Measurements from ENCODE around the gene LRRC75A. TPM values are rescaled to one million over a fixed set of nuclear protein-coding genes. Genes with fewer than 3 reads are reported as not detected.

Gene LRRC75A
- total RNA-seq, 2 donors from 2014 or later: 2.6 to 3.4 TPM

GRCh38 chr17:16425202-16425601 is 66.8 kb downstream of the LRRC75A start:
- Mint-ChIP-seq H3K27me3 (ENCODE audit: low read depth) (no peaks in the 10 kb centered on the region), H3K9me3 (no peaks in the 10 kb centered on the region), H3K36me3 (ENCODE audit: insufficient read depth in 2 of 2) (peaks cover 0 to 10% of the 10 kb centered on the region in 2 donors), H3K27ac (no peak overlapping the region), H3K4me3 (no peak overlapping the region), H3K4me1 (ENCODE audit: low read depth) (peaks cover 17% of the 10 kb centered on the region)
- DNase-seq (no peak), ATAC-seq (replicated peaks in 1 of 2) (no peak)

DNA sequence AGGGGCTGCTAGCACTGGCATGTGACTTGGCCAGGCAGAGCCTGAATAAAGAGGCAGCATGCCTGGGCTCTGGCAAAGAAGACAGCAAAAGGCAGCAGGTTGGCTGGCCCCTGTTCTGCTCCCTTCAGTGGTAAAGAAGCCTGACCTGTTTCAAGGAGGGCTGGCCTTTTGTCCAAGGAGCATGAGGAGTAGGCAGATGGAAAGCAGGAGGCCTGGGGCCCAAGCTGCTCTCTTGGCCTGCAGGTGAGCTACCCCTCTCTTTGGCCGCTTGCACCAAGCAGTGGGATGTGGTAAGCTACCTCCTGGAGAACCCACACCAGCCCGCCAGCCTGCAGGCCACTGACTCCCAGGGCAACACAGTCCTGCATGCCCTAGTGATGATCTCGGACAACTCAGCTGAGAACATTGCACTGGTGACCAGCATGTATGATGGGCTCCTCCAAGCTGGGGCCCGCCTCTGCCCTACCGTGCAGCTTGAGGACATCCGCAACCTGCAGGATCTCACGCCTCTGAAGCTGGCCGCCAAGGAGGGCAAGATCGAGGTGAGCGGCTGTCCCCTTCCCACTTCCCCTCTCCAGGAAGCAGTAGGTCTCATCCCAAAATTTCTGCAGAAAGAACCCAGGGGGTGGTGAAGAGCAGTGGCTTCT is 68.6 kb downstream of the LRRC75A start:
- ATAC-seq (replicated peaks in 1 of 2): no peak
- Mint-ChIP-seq H3K36me3 (ENCODE audit: insufficient read depth in 2 of 2) (peaks cover 3 to 11% of the 10 kb centered on the region in 2 donors), H3K27ac (no peak overlapping the region)

GRCh38 chr17:16422416-16422815 is 69.6 kb downstream of the LRRC75A start:
- Mint-ChIP-seq H3K9me3 (no peaks in the 10 kb centered on the region), H3K36me3 (ENCODE audit: insufficient read depth in 2 of 2) (peaks cover 6 to 15% of the 10 kb centered on the region in 2 donors), H3K4me3 (no peak overlapping the region), H3K4me1 (ENCODE audit: low read depth) (peaks cover 39% of the 10 kb centered on the region), H3K27ac (no peak overlapping the region), H3K27me3 (ENCODE audit: low read depth) (no peaks in the 10 kb centered on the region)
- no peak for ATAC-seq (replicated peaks in 1 of 2)
- no peak for DNase-seq

More for the DNA sequence above, 68.6 kb downstream of the LRRC75A start:
- no peak for DNase-seq
- H3K27me3 Mint-ChIP-seq (ENCODE audit: low read depth): no peaks in the 10 kb centered on the region
- no peaks in the 10 kb centered on the region for H3K9me3 Mint-ChIP-seq
- no peak overlapping the region for H3K4me3 Mint-ChIP-seq
- H3K4me1 Mint-ChIP-seq (ENCODE audit: low read depth): peaks cover 31% of the 10 kb centered on the region

- DNase-seq: peak; percentile 69 to 74
- no peaks in the 10 kb centered on the region for H3K27me3 Mint-ChIP-seq (ENCODE audit: low read depth)
- H3K36me3 Mint-ChIP-seq (ENCODE audit: insufficient read depth in 2 of 2): peaks cover 6 to 19% of the 10 kb centered on the region in 2 donors
- ATAC-seq (replicated peaks in 1 of 2): peak; percentile 30 to 33
- H3K4me3 Mint-ChIP-seq: peak overlapping the region; percentile 82 to 93
- H3K27ac Mint-ChIP-seq: peak overlapping the region; percentile 97
- no peaks in the 10 kb centered on the region for H3K9me3 Mint-ChIP-seq
- H3K4me1 Mint-ChIP-seq (ENCODE audit: low read depth): peaks cover 54% of the 10 kb centered on the region
Observed at GRCh38 chr17:16419929-16420271, 72.1 kb downstream of the LRRC75A start.

- DNase-seq (peak; percentile 79 to 83), ATAC-seq (replicated peaks in 1 of 2) (peak; percentile 78 to 80)
- Mint-ChIP-seq H3K27ac (peak overlapping the region; percentile 97), H3K9me3 (no peaks in the 10 kb centered on the region), H3K4me1 (ENCODE audit: low read depth) (peaks cover 60% of the 10 kb centered on the region), H3K36me3 (ENCODE audit: insufficient read depth in 2 of 2) (peaks cover 7 to 19% of the 10 kb centered on the region in 2 donors), H3K27me3 (ENCODE audit: low read depth) (no peaks in the 10 kb centered on the region), H3K4me3 (peak overlapping the region; percentile 82 to 93)
Observed at GRCh38 chr17:16419074-16419928, 72.7 kb downstream of the LRRC75A start.

- H3K9me3 Mint-ChIP-seq: no peaks in the 10 kb centered on the region
- H3K4me1 Mint-ChIP-seq (ENCODE audit: low read depth): peaks cover 64% of the 10 kb centered on the region
- H3K27ac Mint-ChIP-seq: peak overlapping the region; percentile 97
- H3K36me3 Mint-ChIP-seq (ENCODE audit: insufficient read depth in 2 of 2): peaks cover 7 to 20% of the 10 kb centered on the region in 2 donors
- H3K4me3 Mint-ChIP-seq: peak overlapping the region; percentile 82 to 93
- DNase-seq (peak; percentile 35 to 40), ATAC-seq (replicated peaks in 1 of 2) (peak; percentile 47 to 52)
- H3K27me3 Mint-ChIP-seq (ENCODE audit: low read depth): no peaks in the 10 kb centered on the region
Observed at GRCh38 chr17:16418685-16419068, 73.3 kb downstream of the LRRC75A start.

- Mint-ChIP-seq H3K4me3 (peak overlapping the region; percentile 92 to 93), H3K36me3 (ENCODE audit: insufficient read depth in 2 of 2) (peaks cover 7 to 20% of the 10 kb centered on the region in 2 donors), H3K27ac (peak overlapping the region; percentile 97), H3K4me1 (ENCODE audit: low read depth) (peaks cover 64% of the 10 kb centered on the region), H3K9me3 (no peaks in the 10 kb centered on the region), H3K27me3 (ENCODE audit: low read depth) (no peaks in the 10 kb centered on the region)
- DNase-seq: no peak
- ATAC-seq (replicated peaks in 1 of 2): no peak
Observed at GRCh38 chr17:16417896-16418684, 73.9 kb downstream of the LRRC75A start.

DNA sequence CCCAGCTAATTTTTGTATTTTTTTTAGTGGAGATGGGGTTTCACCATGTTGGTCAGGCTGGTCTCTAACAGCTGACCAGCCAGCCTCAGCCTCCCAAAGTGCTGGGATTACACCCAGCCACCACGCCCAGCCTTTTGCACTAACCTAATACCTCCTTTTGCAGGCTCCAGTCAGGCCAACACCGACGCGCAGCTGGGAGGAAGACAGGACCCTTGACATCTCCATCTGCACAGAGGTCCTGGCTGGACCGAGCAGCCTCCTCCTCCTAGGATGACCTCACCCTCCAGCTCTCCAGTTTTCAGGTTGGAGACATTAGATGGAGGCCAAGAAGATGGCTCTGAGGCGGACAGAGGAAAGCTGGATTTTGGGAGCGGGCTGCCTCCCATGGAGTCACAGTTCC is 74.6 kb downstream of the LRRC75A start:
- DNase-seq (no peak), ATAC-seq (replicated peaks in 1 of 2) (no peak)
- H3K4me1 Mint-ChIP-seq (ENCODE audit: low read depth): peaks cover 64% of the 10 kb centered on the region
- H3K4me3 Mint-ChIP-seq: peak overlapping the region; percentile 90 to 92
- peak overlapping the region; percentile 91 for H3K27ac Mint-ChIP-seq
- H3K27me3 Mint-ChIP-seq (ENCODE audit: low read depth): no peaks in the 10 kb centered on the region
- H3K9me3 Mint-ChIP-seq: no peaks in the 10 kb centered on the region
- H3K36me3 Mint-ChIP-seq (ENCODE audit: insufficient read depth in 2 of 2): peaks cover 7 to 20% of the 10 kb centered on the region in 2 donors

DNA sequence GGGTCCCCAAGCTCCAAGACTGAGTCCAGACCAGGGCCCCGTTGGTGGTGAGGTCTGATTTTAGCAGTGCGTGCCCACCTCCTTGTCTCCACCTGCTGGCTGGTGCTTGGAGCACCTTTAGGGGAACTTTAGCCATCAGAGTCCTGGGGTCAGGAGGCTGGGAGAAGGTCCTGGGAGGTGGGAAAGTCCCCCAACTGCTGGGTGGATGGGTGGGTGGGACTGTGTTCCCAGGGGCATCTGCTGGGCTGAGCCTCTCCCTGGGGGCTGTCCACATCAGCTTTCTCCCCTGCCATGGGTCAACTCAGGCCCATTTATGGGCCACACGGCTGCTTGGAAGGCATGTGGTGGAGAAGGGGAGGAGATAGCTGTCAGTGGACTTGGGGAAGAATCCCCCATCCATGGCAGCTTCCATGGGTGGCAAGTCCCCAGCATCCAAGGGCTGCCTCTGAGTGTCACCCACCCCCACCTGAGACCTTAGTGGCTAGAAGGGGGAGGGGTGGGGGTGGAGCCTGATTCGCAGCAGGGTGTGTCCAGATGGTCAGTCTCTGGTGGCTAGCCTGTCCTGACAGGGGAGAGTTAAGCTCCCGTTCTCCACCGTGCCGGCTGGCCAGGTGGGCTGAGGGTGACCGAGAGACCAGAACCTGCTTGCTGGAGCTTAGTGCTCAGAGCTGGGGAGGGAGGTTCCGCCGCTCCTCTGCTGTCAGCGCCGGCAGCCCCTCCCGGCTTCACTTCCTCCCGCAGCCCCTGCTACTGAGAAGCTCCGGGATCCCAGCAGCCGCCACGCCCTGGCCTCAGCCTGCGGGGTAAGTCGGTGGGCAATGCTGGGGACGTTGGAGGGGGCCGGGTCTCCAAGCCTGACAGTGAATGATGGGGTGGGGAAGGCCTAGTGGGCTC is 76.7 kb downstream of the LRRC75A start, which contains the start of gene TRPV2:
Gene TRPV2 (plus strand): TSS at position 541 of the 894 bp plus-strand sequence. CDS start 2,098 bp downstream, outside the sequence.
- DNase-seq (peak; percentile 59 to 62), ATAC-seq (replicated peaks in 1 of 2) (peak in 1 of 2 donors; percentile 12)
- Mint-ChIP-seq H3K4me1 (ENCODE audit: low read depth) (peaks cover 54% of the 10 kb centered on the region), H3K9me3 (no peaks in the 10 kb centered on the region), H3K27ac (peak within 1 kb of the TSS; percentile 92), H3K4me3 (peak within 1 kb of the TSS; percentile 90 to 92), H3K27me3 (ENCODE audit: low read depth) (no peaks in the 10 kb centered on the region), H3K36me3 (ENCODE audit: insufficient read depth in 2 of 2) (peaks cover 7 to 13% of the 10 kb centered on the region in 2 donors)

DNA sequence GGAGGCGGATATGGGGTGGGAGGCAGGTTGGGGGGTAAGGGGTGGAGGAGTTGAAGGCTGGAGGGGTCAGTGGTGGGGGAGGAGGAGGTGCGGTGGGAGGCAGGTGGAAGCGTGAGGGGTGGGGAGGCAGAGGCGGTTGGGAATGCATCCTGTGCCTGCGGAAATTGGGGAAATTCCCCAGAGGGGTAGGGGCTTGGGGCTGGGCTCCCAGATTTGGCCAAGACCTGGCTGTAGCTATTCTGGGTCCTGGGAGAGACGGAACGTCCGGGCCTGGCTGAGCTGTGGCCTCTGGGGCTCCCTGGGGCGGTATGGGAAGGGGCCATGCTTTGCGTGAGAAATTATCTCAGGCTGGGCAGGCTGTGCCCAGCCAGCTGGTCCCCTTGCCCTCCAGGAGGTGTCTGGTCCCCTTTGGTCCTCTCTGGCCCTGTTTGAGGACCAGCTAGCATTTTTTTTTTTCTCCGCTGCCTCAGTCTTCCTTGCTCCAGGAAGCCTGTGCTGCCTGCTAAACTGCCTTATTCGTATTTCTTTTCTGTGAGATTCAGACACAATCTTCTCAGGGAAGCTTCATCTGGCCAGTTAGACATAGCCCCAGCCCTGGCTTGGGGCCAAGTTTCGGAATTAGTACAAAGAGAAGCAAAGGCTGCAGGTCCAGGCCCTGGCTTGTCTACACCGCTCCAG is 83.9 kb downstream of the LRRC75A start:
- ATAC-seq (replicated peaks in 1 of 2) (peak; percentile 41 to 64), DNase-seq (peak; percentile 32 to 57)
- H3K4me1 Mint-ChIP-seq (ENCODE audit: low read depth): no peaks in the 10 kb centered on the region
- peaks cover 19% of the 10 kb centered on the region for H3K27me3 Mint-ChIP-seq (ENCODE audit: low read depth)
- H3K4me3 Mint-ChIP-seq: peak overlapping the region; percentile 2 to 53
- peaks cover 0 to 2% of the 10 kb centered on the region in 2 donors for H3K36me3 Mint-ChIP-seq (ENCODE audit: insufficient read depth in 2 of 2)
- no peak overlapping the region for H3K27ac Mint-ChIP-seq
- H3K9me3 Mint-ChIP-seq: no peaks in the 10 kb centered on the region

DNA sequence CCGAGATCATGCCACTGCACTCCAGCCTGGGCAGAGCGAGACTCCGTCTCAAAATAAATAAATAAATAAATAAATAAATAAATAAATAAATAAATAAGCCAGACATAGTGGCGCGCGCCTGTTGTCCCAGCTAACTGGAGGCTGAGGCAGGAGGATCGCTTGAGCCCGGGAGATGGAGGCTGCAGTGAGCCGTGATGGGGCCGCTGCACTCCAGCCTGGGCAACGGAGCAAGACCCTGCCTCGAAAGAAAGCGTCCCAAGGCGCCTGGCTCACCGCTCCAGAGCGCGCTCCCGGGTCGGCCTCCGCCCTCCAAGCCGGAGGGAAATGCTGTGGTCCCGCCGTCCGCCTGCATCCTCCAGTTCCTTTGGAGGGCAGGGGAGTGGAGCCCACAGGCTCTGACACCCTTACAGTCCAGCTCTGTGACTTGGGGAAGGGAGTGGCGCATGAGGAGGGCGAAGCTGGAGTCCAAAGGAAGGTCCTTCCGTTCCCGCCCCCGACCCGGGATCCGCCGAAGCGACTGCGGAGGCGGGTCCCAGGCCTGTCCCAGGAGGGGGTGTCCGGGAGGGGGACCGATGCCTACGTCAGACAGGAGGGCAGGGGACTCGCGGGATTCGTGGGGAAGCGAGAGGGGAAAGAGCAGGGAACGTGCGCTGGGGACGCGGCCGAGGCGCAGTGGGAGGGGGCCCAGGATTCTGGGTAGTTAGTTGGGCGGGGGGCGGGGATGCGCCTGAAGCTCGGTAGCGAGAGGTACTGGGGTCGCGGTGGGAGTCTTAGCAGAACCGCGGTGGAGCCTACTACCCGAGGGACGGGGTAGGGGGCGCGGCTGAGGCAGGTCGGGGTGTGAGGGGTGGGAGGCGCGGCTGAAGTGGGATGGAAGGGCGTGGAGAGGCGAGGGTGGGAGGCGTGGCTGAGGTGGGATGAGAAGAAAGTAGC is 85.0 kb downstream of the LRRC75A start:
- Mint-ChIP-seq H3K27ac (no peak overlapping the region), H3K4me3 (peak overlapping the region; percentile 73 to 75), H3K27me3 (ENCODE audit: low read depth) (peaks cover 19% of the 10 kb centered on the region), H3K9me3 (no peaks in the 10 kb centered on the region), H3K4me1 (ENCODE audit: low read depth) (no peaks in the 10 kb centered on the region), H3K36me3 (ENCODE audit: insufficient read depth in 2 of 2) (peaks cover 0 to 2% of the 10 kb centered on the region in 2 donors)
- ATAC-seq (replicated peaks in 1 of 2): peak; percentile 29 to 62
- peak in 1 of 2 donors; percentile 27 for DNase-seq
